Natural killer cell (primary cell): ENCODE measurements around the gene EDARADD. TPM values are rescaled to one million over a fixed set of nuclear protein-coding genes. Genes with fewer than 3 reads are reported as not detected.

Experiments used
- ATAC-seq, 3 donors: fragments of 150-1000 bp in 2 of 3; fragments of 200-7000 bp in 1 of 3; cut with Tn5 transposase; 1 replicate in 1 of 3; 2 replicates in 2 of 3; pipeline ENCODE4 v1.10.0; 2021; ENCODE audit warnings: mild to moderate bottlenecking in 2 of 3, moderate library complexity in 2 of 3
- DNase-seq, 2 donors: peaks; one replicate each; pipeline versions ENCODE4 v3.0.0 to v3.0.0-alpha.2; 2013 to 2021; ENCODE audit warnings: mixed read lengths in 1 of 2
- H3K27ac ChIP-seq: one replicate; pipeline ENCODE4 v1.5.1; 2013; ENCODE audit warnings: mild to moderate bottlenecking, low read length
- H3K27me3 ChIP-seq: one replicate; pipeline ENCODE4 v1.6.1; 2013; ENCODE audit warnings: low read length; ENCODE audit not compliant: control insufficient read depth, insufficient read depth
- H3K36me3 ChIP-seq: one replicate; pipeline ENCODE4 v1.6.1; 2013; ENCODE audit warnings: low read length; ENCODE audit not compliant: control insufficient read depth, insufficient read depth
- H3K4me1 ChIP-seq: one replicate; pipeline ENCODE4 v1.6.1; 2013; ENCODE audit warnings: low read length; ENCODE audit not compliant: control insufficient read depth, insufficient read depth
- H3K4me3 ChIP-seq: one replicate; pipeline ENCODE4 v1.5.1; 2013; ENCODE audit warnings: low read length
- H3K9me3 ChIP-seq: one replicate; pipeline ENCODE4 v1.6.1; 2013; ENCODE audit warnings: low read length; ENCODE audit not compliant: control insufficient read depth, insufficient read depth
- H3K27ac Mint-ChIP-seq, 2 donors: one replicate each; pipeline ENCODE4 v1.8.0; 2022; ENCODE audit warnings: mild to moderate bottlenecking in 2 of 2, mixed read lengths in 2 of 2, moderate library complexity in 1 of 2
- H3K27me3 Mint-ChIP-seq, 2 donors: one replicate each; pipeline ENCODE4 v1.8.0; 2022; ENCODE audit warnings: low read depth in 2 of 2, mixed read lengths in 2 of 2
- H3K36me3 Mint-ChIP-seq: one replicate; pipeline ENCODE4 v1.8.0; 2022; ENCODE audit warnings: mixed read lengths
- H3K4me1 Mint-ChIP-seq, 2 donors: one replicate each; pipeline ENCODE4 v1.8.0; 2022; ENCODE audit warnings: mixed read lengths in 2 of 2
- H3K4me3 Mint-ChIP-seq: one replicate; pipeline ENCODE4 v1.8.0; 2022; ENCODE audit warnings: mild to moderate bottlenecking, moderate library complexity, mixed read lengths
- H3K9me3 Mint-ChIP-seq, 2 donors: one replicate each; pipeline ENCODE4 v1.8.0; 2022; ENCODE audit warnings: mixed read lengths in 2 of 2
- WGBS: methylation state at CpG from one replicate; pipeline ENCODE4 v1.1.7; 2013; ENCODE audit warnings: missing lambda C conversion rate; ENCODE audit not compliant: insufficient coverage; 5-methylcytosine and 5-hydroxymethylcytosine counted together
- intact Hi-C: fragments of 100-400 bp; cut with micrococcal nuclease; formaldehyde crosslinking; loops from one replicate; pipeline ENCODE4 v1.14.2; 2022
- total RNA-seq, 4 donors: library from RNA; stranded (reverse); fragments of 120-200 nt in 1 of 4; gene quantifications; one replicate each; pipeline versions ENCODE4 v1.2.3 to v1.2.4, GENCODE V29; 2013 to 2022
- TF ChIP-seq, protein P1 (sequence below): fragments of 200-600 bp; IDR thresholded peaks from one replicate; pipeline ENCODE4 v1.8.0; 2022; ENCODE audit warnings: antibody characterized with exemption

EDARADD gene
- total RNA-seq, 3 donors from 2014 or later (not counting 1 experiment from before 2014, with no cell fraction given), result 2.0 to 5.4 (median 2.6) TPM

GRCh38 chr1:236523704-236524141 is 129.6 kb downstream of the EDARADD start, which contains the start of gene LGALS8:
LGALS8 (plus strand) TSS chr1:236523982; CDS start chr1:236526071, 2,089 bp downstream.
- ATAC-seq (peak; percentile 79 to 85 (median 82)), DNase-seq (peak; percentile 76 to 92)
- no peaks in the 10 kb centered on the region for H3K9me3 Mint-ChIP-seq
- intact Hi-C loops, result loop anchor here (1.0 to 2.0 kb wide), 2 partner anchors 107 to 242 kb away; partner anchors contain the start of gene ERO1B
- H3K27me3 Mint-ChIP-seq, result peaks cover 0 to 9% of the 10 kb centered on the region in 2 donors
- peaks cover 17% of the 10 kb centered on the region for H3K36me3 ChIP-seq
- peaks cover 11% of the 10 kb centered on the region for H3K4me1 ChIP-seq
- no peaks in the 10 kb centered on the region for H3K27me3 ChIP-seq
- peak within 1 kb of the TSS; percentile 97 to 98 for H3K27ac Mint-ChIP-seq
- peaks cover 9 to 21% of the 10 kb centered on the region in 2 donors for H3K4me1 Mint-ChIP-seq
- peak within 1 kb of the TSS; percentile 97 for H3K4me3 ChIP-seq
- under 1% methylated on average over 35 of the region's 35 CpGs for WGBS
- TF ChIP-seq, protein P1, sequence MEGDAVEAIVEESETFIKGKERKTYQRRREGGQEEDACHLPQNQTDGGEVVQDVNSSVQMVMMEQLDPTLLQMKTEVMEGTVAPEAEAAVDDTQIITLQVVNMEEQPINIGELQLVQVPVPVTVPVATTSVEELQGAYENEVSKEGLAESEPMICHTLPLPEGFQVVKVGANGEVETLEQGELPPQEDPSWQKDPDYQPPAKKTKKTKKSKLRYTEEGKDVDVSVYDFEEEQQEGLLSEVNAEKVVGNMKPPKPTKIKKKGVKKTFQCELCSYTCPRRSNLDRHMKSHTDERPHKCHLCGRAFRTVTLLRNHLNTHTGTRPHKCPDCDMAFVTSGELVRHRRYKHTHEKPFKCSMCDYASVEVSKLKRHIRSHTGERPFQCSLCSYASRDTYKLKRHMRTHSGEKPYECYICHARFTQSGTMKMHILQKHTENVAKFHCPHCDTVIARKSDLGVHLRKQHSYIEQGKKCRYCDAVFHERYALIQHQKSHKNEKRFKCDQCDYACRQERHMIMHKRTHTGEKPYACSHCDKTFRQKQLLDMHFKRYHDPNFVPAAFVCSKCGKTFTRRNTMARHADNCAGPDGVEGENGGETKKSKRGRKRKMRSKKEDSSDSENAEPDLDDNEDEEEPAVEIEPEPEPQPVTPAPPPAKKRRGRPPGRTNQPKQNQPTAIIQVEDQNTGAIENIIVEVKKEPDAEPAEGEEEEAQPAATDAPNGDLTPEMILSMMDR, result no peak
- no peaks in the 10 kb centered on the region for H3K9me3 ChIP-seq
- peak within 1 kb of the TSS; percentile 99 for H3K4me3 Mint-ChIP-seq
- peaks cover 12% of the 10 kb centered on the region for H3K36me3 Mint-ChIP-seq
- H3K27ac ChIP-seq, result peak within 1 kb of the TSS; percentile 76

DNA sequence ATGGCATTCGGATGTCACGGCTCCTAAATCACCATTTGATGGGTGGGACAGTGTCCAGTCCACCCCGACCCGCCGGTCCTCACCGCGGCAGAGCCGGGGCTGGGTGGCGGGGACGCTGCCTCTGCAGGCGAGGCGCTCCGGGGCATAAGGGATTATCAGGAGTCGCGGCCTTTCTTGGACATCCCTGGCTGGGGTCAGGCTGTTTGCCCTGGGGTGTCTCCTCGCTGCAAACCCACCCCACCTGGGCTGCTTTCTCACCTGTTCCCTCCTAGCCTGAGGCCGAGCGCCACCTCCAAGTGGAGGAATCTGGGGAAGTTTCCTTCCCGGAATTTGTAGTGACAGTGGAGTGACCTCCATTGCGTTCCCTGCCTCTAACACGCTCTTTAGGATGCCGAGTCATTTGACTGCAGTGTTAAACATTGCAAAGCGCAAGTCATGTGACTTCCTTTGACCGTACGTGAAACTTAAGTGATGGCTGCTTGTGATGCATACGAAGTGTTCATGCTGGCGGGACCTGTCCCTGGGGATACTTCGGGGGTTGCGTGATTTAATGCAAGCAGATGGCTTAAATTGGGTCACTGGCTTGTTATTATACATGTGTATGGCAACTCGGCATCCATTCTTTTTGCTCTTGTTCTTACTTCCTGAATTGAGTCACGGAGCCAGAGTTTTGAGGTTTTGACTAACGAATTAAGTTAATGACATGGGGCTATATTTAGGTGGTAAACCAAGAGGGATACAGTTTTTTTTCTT is 130.2 kb downstream of the EDARADD start:
- H3K4me3 ChIP-seq, result peak overlapping the region; percentile 97
- WGBS, result under 1% methylated on average over 32 of the region's 32 CpGs
- H3K27ac ChIP-seq, result peak overlapping the region; percentile 76
- TF ChIP-seq, protein P1, result no peak
- peak; percentile 51 to 87 for DNase-seq
- Mint-ChIP-seq H3K36me3 (peaks cover 12% of the 10 kb centered on the region), H3K4me3 (peak overlapping the region; percentile 99), H3K27me3 (peaks cover 0 to 9% of the 10 kb centered on the region in 2 donors), H3K9me3 (no peaks in the 10 kb centered on the region), H3K4me1 (peaks cover 9 to 21% of the 10 kb centered on the region in 2 donors), H3K27ac (peak overlapping the region; percentile 97 to 98)
- ATAC-seq, result peak; percentile 81 to 90 (median 84)
- no peaks in the 10 kb centered on the region for H3K9me3 ChIP-seq
- intact Hi-C loops, result loop anchor here (1.0 to 2.0 kb wide), 2 partner anchors 108 to 243 kb away; partner anchors contain the start of gene ERO1B
- H3K36me3 ChIP-seq, result peaks cover 18% of the 10 kb centered on the region
- H3K27me3 ChIP-seq, result no peaks in the 10 kb centered on the region
- peaks cover 11% of the 10 kb centered on the region for H3K4me1 ChIP-seq

DNA sequence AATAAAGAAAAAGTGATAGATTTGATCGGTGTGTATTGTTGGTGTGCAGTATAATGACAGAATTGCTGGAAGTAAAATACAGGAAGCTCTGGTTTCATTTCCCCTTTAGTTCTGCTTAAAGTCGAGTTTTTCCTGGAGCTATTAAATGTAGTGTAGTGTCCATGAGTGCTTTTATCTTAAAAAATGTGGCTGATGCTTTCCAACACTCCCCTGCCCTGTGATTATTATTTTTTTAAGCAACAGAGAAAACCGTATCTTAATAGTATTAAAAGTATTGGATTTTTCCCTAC is 130.8 kb downstream of the EDARADD start:
- TF ChIP-seq, protein P1, result no peak
- Histone ChIP-seq H3K36me3 (peaks cover 18% of the 10 kb centered on the region), H3K4me3 (peak overlapping the region; percentile 97), H3K27ac (peak overlapping the region; percentile 76), H3K9me3 (no peaks in the 10 kb centered on the region), H3K27me3 (no peaks in the 10 kb centered on the region), H3K4me1 (peaks cover 11% of the 10 kb centered on the region)
- Mint-ChIP-seq H3K36me3 (peaks cover 12% of the 10 kb centered on the region), H3K27ac (peak overlapping the region; percentile 97 to 98), H3K4me3 (peak overlapping the region; percentile 99), H3K4me1 (peaks cover 9 to 21% of the 10 kb centered on the region in 2 donors), H3K27me3 (peaks cover 0 to 9% of the 10 kb centered on the region in 2 donors), H3K9me3 (no peaks in the 10 kb centered on the region)
- 0% methylated on average over 2 of the region's 3 CpGs for WGBS
- no peak for DNase-seq
- ATAC-seq, result peak in 1 of 3 donors; percentile 21
- intact Hi-C loops, result loop anchor here (1.0 to 2.0 kb wide), 2 partner anchors 108 to 244 kb away; partner anchors contain the start of gene ERO1B
